Gastroesophageal sphincter (tissue), 4 donors: ENCODE data around the gene GUCY1A2. TPM values are rescaled to one million over a fixed set of nuclear protein-coding genes. Genes with fewer than 3 reads are reported as not detected.
"Not testable (repeated sequence)": the region's sequence is repeated elsewhere in the genome, so short reads cannot be mapped to it uniquely, and the experiment has no call there.

Experiments
- ATAC-seq: fragments of 150-250 bp; one replicate; pipeline ENCODE4 v1.9.1; 2016; ENCODE audit warnings: mild to moderate bottlenecking, moderate library complexity
- H3K27ac ChIP-seq, 4 donors: fragments of 200-600 bp; sonication (generic) in 3 of 4; 1 replicate in 3 of 4; 2 replicates in 1 of 4; pipeline ENCODE4 v1.5.1; 2016 to 2019
- H3K27me3 ChIP-seq: fragments of 200-600 bp; sonication (generic); one replicate; pipeline ENCODE4 v1.5.1; 2019
- H3K36me3 ChIP-seq, 2 donors: fragments of 200-600 bp; sonication (generic); one replicate each; pipeline ENCODE4 v1.5.1; 2019; ENCODE audit warnings: control low read depth in 1 of 2
- H3K4me1 ChIP-seq, 3 donors: fragments of 200-600 bp; sonication (generic); 1 replicate in 2 of 3; 2 replicates in 1 of 3; pipeline ENCODE4 v1.5.1; 2016 to 2019; ENCODE audit warnings: control low read depth in 2 of 3
- H3K4me3 ChIP-seq, 2 donors: fragments of 200-600 bp; sonication (generic); one replicate each; pipeline ENCODE4 v1.5.1; 2019; ENCODE audit warnings: mild to moderate bottlenecking in 1 of 2, moderate library complexity in 1 of 2
- H3K9me3 ChIP-seq, 3 donors: fragments of 200-600 bp; sonication (generic); one replicate each; pipeline ENCODE4 v1.5.1; 2017 to 2019; ENCODE audit warnings: control low read depth in 2 of 3
- CTCF ChIP-seq, 4 experiments: fragments of 200-600 bp in 2 of 4; fragments of 450-650 bp in 2 of 4; sonication (generic) in 1 of 4; IDR thresholded peaks; one replicate each; pipeline ENCODE4 v1.5.1; 2017 to 2019; ENCODE audit warnings: antibody characterized with exemption in 4 of 4, mild to moderate bottlenecking in 2 of 4, moderate library complexity in 2 of 4
- EP300 ChIP-seq: sonication (generic); formaldehyde crosslinking; IDR thresholded peaks from one replicate; pipeline ENCODE4 v1.6.1; 2017; ENCODE audit warnings: antibody characterized with exemption, mild to moderate bottlenecking
- POLR2A ChIP-seq, 2 donors: fragments of 450-650 bp; IDR thresholded peaks; one replicate each; pipeline ENCODE4 v1.6.1; 2017; ENCODE audit warnings: antibody characterized with exemption in 2 of 2, mild to moderate bottlenecking in 2 of 2, moderate library complexity in 1 of 2
- POLR2AphosphoS5 ChIP-seq: sonication (generic); formaldehyde crosslinking; IDR thresholded peaks from one replicate; pipeline ENCODE4 v1.6.1; 2017; ENCODE audit warnings: antibody characterized with exemption
- WGBS, 2 donors: methylation state at CpG; one replicate each; pipeline ENCODE4 v1.1.5; 2018; ENCODE audit warnings: low coverage in 1 of 2; 5-methylcytosine and 5-hydroxymethylcytosine counted together
- total RNA-seq, 4 donors: library from RNA; depleted of rRNA; stranded (reverse); fragments of >200 nt; gene quantifications; one replicate each; pipeline ENCODE4 v1.1.0, GENCODE V29; 2016

GUCY1A2 gene
- total RNA-seq, 4 donors from 2014 or later: 1.5 to 10.3 (median 3.7) TPM

GRCh38 chr11:106789406-106789805 lies 228.9 kb downstream of the GUCY1A2 start:
- Histone ChIP-seq H3K4me3 (no peak overlapping the region), H3K4me1 (peaks cover 0 to 9% (median 2%) of the 10 kb centered on the region in 3 donors), H3K9me3 (peaks cover 0 to 7% (median 0%) of the 10 kb centered on the region in 3 donors), H3K36me3 (no peaks in the 10 kb centered on the region), H3K27ac (no peak overlapping the region), H3K27me3 (no peaks in the 10 kb centered on the region)
- no peak for TF ChIP-seq EP300
- WGBS, 2 donors: 89 to 100% methylated on average over 1 to 3 of the region's 3 CpGs
- no peak for ATAC-seq

- Histone ChIP-seq H3K4me1 (peaks cover 0 to 9% (median 2%) of the 10 kb centered on the region in 3 donors), H3K36me3 (no peaks in the 10 kb centered on the region), H3K27ac (no peak overlapping the region), H3K4me3 (no peak overlapping the region), H3K27me3 (no peaks in the 10 kb centered on the region), H3K9me3 (peaks cover 0 to 7% (median 0%) of the 10 kb centered on the region in 3 donors)
- 100% methylated on average over 1 of the region's 1 CpG for WGBS, 2 donors
- no peak for ATAC-seq
- TF ChIP-seq EP300 (no peak), POLR2AphosphoS5 (no peak), POLR2A (IDR thresholded peaks at IDR 0.05) (no peak), CTCF (IDR thresholded peaks at IDR 0.05) (no peak)
Measured at GRCh38 chr11:106787454-106787853, 230.8 kb downstream of the GUCY1A2 start.

- no peak for ATAC-seq
- 10 to 32% methylated on average over 3 of the region's 3 CpGs for WGBS, 2 donors
- H3K27me3 ChIP-seq: no peaks in the 10 kb centered on the region
- H3K9me3 ChIP-seq: peaks cover 0 to 7% (median 0%) of the 10 kb centered on the region in 3 donors
- H3K4me3 ChIP-seq: no peak overlapping the region
- no peaks in the 10 kb centered on the region for H3K36me3 ChIP-seq
- no peak overlapping the region for H3K27ac ChIP-seq
- no peak for TF ChIP-seq POLR2AphosphoS5
- no peak for TF ChIP-seq CTCF (IDR thresholded peaks at IDR 0.05)
- no peak for TF ChIP-seq POLR2A (IDR thresholded peaks at IDR 0.05)
- no peak for TF ChIP-seq EP300
- peaks cover 0 to 9% (median 2%) of the 10 kb centered on the region in 3 donors for H3K4me1 ChIP-seq
Measured at GRCh38 chr11:106785913-106786650, 232.2 kb downstream of the GUCY1A2 start.

- not testable (repeated sequence) for H3K27me3 ChIP-seq, ATAC-seq, H3K27ac ChIP-seq, H3K9me3 ChIP-seq, H3K4me1 ChIP-seq, H3K4me3 ChIP-seq, H3K36me3 ChIP-seq
- WGBS, 2 donors: 40 to 75% methylated on average over 1 to 3 of the region's 8 CpGs
Measured at GRCh38 chr11:106777302-106777701, 241.0 kb downstream of the GUCY1A2 start.

- Histone ChIP-seq H3K27me3 (no peaks in the 10 kb centered on the region), H3K4me3 (no peak overlapping the region), H3K36me3 (no peaks in the 10 kb centered on the region), H3K9me3 (no peaks in the 10 kb centered on the region), H3K4me1 (no peaks in the 10 kb centered on the region), H3K27ac (no peak overlapping the region)
- no peak for TF ChIP-seq CTCF (IDR thresholded peaks at IDR 0.05)
- TF ChIP-seq POLR2AphosphoS5: no peak
- TF ChIP-seq EP300: no peak
- no peak for TF ChIP-seq POLR2A (IDR thresholded peaks at IDR 0.05)
- no peak for ATAC-seq
Measured at GRCh38 chr11:106770489-106771085, 247.7 kb downstream of the GUCY1A2 start.
